K562 (cell line): ENCODE data around the gene ZNF32. TPM values are rescaled to one million over a fixed set of nuclear protein-coding genes. Genes with fewer than 3 reads are reported as not detected.

ENCODE experiments used
- ARHGAP35 ChIP-seq: fragments of 450-650 bp; IDR thresholded peaks from 2 replicates; pipeline ENCODE4 v1.6.1; 2018; ENCODE audit not compliant: partially characterized antibody
- JUND ChIP-seq, 2 experiments: IDR thresholded peaks; 2 replicates in 1 of 2; 3 replicates in 1 of 2; pipeline ENCODE4 v1.6.1; 2011; ENCODE audit warnings: borderline replicate concordance in 2 of 2, low read depth in 2 of 2, low read length in 2 of 2, improper control_type of control experiment in 1 of 2, missing biosample characterization in 1 of 2, missing genetic modification characterization in 1 of 2, missing genetic modification reagents in 1 of 2
- KLF13 ChIP-seq: fragments of 450-650 bp; IDR thresholded peaks from 2 replicates; pipeline ENCODE4 v1.6.1; 2016; ENCODE audit warnings: missing genetic modification characterization, low read depth, mild to moderate bottlenecking, missing compliant biosample characterization, moderate library complexity, borderline replicate concordance
- LARP7 ChIP-seq: fragments of 450-650 bp; IDR thresholded peaks from 2 replicates; pipeline ENCODE4 v1.6.1; 2016
- polyA plus RNA-seq, 8 experiments: library from polyadenylated mRNA; depleted of rRNA in 4 of 8; stranded (reverse) in 5 of 8; unstranded in 3 of 8; fragments of >200 nt; fragmentation: Nextera tagmentation in 2 of 8; fragmentation: Illumina TruSeq in 1 of 8; extraction: Ambion mirVana in 2 of 8; extraction: Trizol in 1 of 8; gene quantifications; 2 replicates each; pipeline versions ENCODE4 v1.2.1 to v1.2.3, GENCODE V29; 2011 to 2014; ENCODE audit warnings: inconsistent platforms in 1 of 8, missing spikeins in 1 of 8
- total RNA-seq, 7 experiments: library from RNA; depleted of rRNA in 6 of 7; stranded (reverse); fragments of >200 nt in 6 of 7; fragmentation: Illumina TruSeq in 2 of 7; extraction: Trizol in 2 of 7; gene quantifications; 2 replicates each; pipeline versions ENCODE4 v1.2.1 to v1.2.3, GENCODE V29; 2011 to 2021; ENCODE audit warnings: low replicate concordance in 1 of 7
- TF ChIP-seq, protein P1 (sequence below): sonication (generic); formaldehyde crosslinking; IDR thresholded peaks from 2 replicates; pipeline ENCODE4 v1.8.0; 2022; ENCODE audit warnings: mild to moderate bottlenecking, missing genetic modification reagents
- TF ChIP-seq, protein P2 (sequence below): fragments of 250-450 bp; sonication (Bioruptor Pico); IDR thresholded peaks from 2 replicates; pipeline ENCODE4 v1.5.0; 2020; ENCODE audit warnings: mild to moderate bottlenecking, borderline replicate concordance
- TF ChIP-seq, protein P3 (sequence below), 2 experiments: fragments of 450-650 bp; IDR thresholded peaks; 2 replicates each; pipeline ENCODE4 v1.6.1; 2016; ENCODE audit warnings: mild to moderate bottlenecking in 2 of 2, borderline replicate concordance in 1 of 2, low read depth in 1 of 2, moderate library complexity in 1 of 2
- TF ChIP-seq, protein P4 (sequence below): fragments of 450-650 bp; conservative IDR thresholded peaks from 2 replicates; pipeline ENCODE4 v1.6.1; 2016; ENCODE audit warnings: missing genetic modification characterization, low read depth, mild to moderate bottlenecking, control low read depth, missing compliant biosample characterization

Gene ZNF32
- total and polyA plus RNA-seq, 9 of the 15 experiments (the other 6 are each of a cell fraction or from before 2014, with no cell fraction given): 17.3 to 57.0 (median 26.3) TPM

DNA sequence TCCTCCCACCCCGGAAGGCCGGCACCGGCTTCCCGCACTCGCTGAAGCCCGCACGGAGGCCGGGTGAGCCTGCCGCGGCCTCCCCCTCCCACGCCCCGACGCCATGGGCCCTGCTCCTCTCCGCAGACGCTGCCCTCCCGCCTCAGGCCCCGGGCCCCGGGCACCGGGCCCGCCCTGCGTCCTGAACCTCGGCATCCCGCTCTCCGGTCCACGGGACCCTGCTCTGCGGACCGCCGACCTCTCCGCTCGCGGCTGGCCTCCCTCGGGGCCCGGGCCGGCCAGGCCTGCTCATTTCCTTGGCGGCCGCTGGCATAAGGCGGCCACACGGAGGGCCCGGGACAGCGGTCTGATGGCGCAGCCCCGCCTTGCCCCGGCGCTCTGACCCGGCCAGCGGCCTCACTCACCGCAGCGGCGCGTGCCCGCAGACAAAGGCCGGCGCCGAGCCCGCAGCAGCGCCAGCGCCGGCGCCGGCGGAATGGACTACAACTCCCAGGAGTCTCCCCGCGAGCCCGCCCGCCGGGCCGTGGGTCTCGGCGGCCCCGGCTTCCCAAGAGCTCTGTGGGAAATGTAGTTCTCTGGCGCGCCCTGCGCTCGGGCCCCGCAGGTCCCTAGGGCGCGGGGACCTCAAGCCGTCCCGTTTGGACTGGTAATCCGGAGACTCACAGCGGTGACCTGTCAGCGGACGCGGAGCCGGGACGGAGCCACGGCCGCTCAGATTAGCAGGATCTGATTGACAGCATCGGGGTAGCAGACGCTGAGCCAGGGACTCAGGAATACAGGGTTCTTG is at the start of gene ZNF32 (continued):
- TF ChIP-seq, protein P1, sequence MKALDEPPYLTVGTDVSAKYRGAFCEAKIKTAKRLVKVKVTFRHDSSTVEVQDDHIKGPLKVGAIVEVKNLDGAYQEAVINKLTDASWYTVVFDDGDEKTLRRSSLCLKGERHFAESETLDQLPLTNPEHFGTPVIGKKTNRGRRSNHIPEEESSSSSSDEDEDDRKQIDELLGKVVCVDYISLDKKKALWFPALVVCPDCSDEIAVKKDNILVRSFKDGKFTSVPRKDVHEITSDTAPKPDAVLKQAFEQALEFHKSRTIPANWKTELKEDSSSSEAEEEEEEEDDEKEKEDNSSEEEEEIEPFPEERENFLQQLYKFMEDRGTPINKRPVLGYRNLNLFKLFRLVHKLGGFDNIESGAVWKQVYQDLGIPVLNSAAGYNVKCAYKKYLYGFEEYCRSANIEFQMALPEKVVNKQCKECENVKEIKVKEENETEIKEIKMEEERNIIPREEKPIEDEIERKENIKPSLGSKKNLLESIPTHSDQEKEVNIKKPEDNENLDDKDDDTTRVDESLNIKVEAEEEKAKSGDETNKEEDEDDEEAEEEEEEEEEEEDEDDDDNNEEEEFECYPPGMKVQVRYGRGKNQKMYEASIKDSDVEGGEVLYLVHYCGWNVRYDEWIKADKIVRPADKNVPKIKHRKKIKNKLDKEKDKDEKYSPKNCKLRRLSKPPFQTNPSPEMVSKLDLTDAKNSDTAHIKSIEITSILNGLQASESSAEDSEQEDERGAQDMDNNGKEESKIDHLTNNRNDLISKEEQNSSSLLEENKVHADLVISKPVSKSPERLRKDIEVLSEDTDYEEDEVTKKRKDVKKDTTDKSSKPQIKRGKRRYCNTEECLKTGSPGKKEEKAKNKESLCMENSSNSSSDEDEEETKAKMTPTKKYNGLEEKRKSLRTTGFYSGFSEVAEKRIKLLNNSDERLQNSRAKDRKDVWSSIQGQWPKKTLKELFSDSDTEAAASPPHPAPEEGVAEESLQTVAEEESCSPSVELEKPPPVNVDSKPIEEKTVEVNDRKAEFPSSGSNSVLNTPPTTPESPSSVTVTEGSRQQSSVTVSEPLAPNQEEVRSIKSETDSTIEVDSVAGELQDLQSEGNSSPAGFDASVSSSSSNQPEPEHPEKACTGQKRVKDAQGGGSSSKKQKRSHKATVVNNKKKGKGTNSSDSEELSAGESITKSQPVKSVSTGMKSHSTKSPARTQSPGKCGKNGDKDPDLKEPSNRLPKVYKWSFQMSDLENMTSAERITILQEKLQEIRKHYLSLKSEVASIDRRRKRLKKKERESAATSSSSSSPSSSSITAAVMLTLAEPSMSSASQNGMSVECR: peak; percentile 76
- TF ChIP-seq, protein P2, sequence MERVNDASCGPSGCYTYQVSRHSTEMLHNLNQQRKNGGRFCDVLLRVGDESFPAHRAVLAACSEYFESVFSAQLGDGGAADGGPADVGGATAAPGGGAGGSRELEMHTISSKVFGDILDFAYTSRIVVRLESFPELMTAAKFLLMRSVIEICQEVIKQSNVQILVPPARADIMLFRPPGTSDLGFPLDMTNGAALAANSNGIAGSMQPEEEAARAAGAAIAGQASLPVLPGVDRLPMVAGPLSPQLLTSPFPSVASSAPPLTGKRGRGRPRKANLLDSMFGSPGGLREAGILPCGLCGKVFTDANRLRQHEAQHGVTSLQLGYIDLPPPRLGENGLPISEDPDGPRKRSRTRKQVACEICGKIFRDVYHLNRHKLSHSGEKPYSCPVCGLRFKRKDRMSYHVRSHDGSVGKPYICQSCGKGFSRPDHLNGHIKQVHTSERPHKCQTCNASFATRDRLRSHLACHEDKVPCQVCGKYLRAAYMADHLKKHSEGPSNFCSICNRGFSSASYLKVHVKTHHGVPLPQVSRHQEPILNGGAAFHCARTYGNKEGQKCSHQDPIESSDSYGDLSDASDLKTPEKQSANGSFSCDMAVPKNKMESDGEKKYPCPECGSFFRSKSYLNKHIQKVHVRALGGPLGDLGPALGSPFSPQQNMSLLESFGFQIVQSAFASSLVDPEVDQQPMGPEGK (CRISPR knock-in tag): no peak
- TF ChIP-seq, protein P3, sequence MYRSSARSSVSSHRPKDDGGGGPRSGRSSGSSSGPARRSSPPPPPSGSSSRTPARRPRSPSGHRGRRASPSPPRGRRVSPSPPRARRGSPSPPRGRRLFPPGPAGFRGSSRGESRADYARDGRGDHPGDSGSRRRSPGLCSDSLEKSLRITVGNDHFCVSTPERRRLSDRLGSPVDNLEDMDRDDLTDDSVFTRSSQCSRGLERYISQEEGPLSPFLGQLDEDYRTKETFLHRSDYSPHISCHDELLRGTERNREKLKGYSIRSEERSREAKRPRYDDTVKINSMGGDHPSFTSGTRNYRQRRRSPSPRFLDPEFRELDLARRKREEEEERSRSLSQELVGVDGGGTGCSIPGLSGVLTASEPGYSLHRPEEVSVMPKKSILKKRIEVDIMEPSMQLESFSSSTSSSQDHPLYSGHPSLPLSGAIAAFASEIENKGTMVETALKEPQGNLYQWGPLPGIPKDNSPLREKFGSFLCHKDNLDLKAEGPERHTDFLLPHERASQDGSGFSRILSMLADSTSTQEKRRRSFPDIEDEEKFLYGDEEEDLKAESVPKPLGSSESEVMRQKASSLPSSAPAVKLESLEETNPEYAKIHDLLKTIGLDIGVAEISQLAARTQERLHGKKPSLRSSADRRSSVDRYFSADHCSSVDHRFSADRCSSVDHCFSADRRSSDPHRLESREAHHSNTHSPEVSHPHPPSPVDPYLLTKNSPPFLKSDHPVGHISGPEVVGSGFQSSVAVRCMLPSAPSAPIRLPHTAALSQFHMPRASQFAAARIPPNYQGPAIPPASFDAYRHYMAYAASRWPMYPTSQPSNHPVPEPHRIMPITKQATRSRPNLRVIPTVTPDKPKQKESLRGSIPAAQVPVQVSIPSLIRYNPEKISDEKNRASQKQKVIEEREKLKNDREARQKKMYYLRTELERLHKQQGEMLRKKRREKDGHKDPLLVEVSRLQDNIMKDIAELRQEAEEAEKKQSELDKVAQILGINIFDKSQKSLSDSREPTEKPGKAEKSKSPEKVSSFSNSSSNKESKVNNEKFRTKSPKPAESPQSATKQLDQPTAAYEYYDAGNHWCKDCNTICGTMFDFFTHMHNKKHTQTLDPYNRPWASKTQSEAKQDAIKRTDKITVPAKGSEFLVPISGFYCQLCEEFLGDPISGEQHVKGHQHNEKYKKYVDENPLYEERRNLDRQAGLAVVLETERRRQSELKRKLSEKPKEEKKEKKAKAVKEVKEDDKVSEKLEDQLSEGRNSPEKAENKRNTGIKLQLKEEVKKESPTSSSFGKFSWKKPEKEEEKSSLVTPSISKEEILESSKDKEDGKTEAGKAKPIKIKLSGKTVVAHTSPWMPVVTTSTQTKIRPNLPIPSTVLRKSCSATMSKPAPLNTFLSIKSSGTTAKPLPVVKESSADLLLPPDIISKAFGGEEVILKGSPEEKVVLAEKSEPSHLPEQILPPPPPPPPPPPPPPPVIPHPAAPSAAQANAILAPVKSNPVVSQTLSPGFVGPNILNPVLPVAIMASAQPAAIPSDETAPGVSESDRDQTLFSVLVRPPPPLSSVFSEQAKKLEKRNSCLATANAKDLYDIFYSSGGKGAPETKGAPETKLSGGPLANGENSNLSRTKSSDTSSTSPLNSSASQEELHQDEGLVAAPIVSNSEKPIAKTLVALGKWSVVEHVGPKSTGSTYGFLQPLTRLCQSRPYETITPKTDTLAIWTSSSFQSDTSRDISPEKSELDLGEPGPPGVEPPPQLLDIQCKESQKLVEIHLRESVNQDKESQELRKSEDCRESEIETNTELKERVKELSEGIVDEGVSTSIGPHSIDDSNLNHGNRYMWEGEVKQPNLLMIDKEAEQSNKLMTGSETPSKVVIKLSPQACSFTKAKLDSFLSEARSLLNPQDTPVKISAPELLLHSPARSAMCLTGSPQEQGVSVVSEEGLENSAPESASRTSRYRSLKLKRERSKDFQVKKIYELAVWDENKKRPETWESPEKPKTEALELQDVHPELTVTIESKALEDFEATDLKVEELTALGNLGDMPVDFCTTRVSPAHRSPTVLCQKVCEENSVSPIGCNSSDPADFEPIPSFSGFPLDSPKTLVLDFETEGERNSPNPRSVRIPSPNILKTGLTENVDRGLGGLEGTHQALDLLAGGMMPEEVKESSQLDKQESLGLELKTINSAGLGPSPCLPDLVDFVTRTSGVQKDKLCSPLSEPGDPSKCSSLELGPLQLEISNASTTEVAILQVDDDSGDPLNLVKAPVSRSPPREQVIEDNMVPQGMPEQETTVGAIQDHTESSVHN (IDR thresholded peaks at IDR 0.05; ENCODE audit: borderline replicate concordance in 1 of 2, low read depth in 1 of 2): no peak
- TF ChIP-seq, protein P4, sequence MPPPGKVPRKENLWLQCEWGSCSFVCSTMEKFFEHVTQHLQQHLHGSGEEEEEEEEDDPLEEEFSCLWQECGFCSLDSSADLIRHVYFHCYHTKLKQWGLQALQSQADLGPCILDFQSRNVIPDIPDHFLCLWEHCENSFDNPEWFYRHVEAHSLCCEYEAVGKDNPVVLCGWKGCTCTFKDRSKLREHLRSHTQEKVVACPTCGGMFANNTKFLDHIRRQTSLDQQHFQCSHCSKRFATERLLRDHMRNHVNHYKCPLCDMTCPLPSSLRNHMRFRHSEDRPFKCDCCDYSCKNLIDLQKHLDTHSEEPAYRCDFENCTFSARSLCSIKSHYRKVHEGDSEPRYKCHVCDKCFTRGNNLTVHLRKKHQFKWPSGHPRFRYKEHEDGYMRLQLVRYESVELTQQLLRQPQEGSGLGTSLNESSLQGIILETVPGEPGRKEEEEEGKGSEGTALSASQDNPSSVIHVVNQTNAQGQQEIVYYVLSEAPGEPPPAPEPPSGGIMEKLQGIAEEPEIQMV (tag): peak; percentile 81
- TF ChIP-seq JUND (IDR thresholded peaks at IDR 0.05; ENCODE audit: borderline replicate concordance, low read depth, low read length): 0 out of 2 replicates have a peak, but pooled peaks have one; percentile 2
- TF ChIP-seq JUND (tag; IDR thresholded peaks at IDR 0.05; ENCODE audit: borderline replicate concordance, low read depth, low read length): no peak; the same call in 2 of the 3 replicates
- no peak for TF ChIP-seq LARP7
- no peak for TF ChIP-seq ARHGAP35
- no peak for TF ChIP-seq KLF13 (tag)
